OCI-LY7 (cell line): Measurements from ENCODE around the gene PEX11B.

Experiments
- EZH2phosphoT487 ChIP-seq: fragments of 200-600 bp; sonication (generic); IDR thresholded peaks from 2 replicates; pipeline ENCODE4 v1.6.1; 2018; ENCODE audit warnings: low read depth, borderline replicate concordance, mild to moderate bottlenecking, mixed run types, antibody characterized with exemption, low read length, moderate library complexity, mixed read lengths
- TF ChIP-seq, protein P1 (sequence below): fragments of 200-600 bp; sonication (generic); conservative IDR thresholded peaks from 2 replicates; pipeline ENCODE4 v1.5.1; 2014; ENCODE audit warnings: mild to moderate bottlenecking, antibody characterized with exemption, low read length, moderate library complexity, mixed read lengths

- TF ChIP-seq, protein P1, sequence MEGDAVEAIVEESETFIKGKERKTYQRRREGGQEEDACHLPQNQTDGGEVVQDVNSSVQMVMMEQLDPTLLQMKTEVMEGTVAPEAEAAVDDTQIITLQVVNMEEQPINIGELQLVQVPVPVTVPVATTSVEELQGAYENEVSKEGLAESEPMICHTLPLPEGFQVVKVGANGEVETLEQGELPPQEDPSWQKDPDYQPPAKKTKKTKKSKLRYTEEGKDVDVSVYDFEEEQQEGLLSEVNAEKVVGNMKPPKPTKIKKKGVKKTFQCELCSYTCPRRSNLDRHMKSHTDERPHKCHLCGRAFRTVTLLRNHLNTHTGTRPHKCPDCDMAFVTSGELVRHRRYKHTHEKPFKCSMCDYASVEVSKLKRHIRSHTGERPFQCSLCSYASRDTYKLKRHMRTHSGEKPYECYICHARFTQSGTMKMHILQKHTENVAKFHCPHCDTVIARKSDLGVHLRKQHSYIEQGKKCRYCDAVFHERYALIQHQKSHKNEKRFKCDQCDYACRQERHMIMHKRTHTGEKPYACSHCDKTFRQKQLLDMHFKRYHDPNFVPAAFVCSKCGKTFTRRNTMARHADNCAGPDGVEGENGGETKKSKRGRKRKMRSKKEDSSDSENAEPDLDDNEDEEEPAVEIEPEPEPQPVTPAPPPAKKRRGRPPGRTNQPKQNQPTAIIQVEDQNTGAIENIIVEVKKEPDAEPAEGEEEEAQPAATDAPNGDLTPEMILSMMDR, result no peak
- TF ChIP-seq EZH2phosphoT487, result no peak
These were observed 38.7 kb downstream of the PEX11B start for GRCh38 chr1:145879775-145880174.
